ENCODE results near the gene TMX3. TPM values are rescaled to one million over a fixed set of nuclear protein-coding genes. Genes with fewer than 3 reads are reported as not detected.

TMX3 gene
- total RNA-seq, 2 donors from 2014 or later = 53.0 to 64.8 TPM

DNA sequence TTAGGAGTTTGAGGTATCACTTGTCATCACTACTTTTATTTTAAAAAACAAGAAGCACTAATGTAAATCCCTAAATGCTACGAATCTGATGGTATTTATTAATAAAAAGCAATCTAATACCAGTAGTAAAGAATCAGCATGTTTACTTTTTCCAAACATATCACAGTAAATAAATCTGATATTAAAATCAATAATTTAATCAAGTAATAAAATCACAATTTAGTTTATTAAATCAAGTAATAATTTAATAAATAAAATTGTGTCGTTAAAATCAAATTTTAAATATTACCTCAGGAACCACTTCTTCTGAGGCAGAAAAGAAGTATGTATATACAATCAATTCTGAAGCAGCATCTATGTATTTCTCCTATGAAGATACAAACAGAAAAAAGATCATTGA is 18.0 kb downstream of the TMX3 start:
- Mint-ChIP-seq H3K27ac (no peak overlapping the region), H3K4me3 (no peak overlapping the region), H3K4me1 (ENCODE audit: low read depth in 2 of 2) (peaks cover 8 to 12% of the 10 kb centered on the region in 2 donors), H3K9me3 (no peaks in the 10 kb centered on the region), H3K36me3 (peaks cover 18% of the 10 kb centered on the region), H3K27me3 (no peaks in the 10 kb centered on the region)
- DNase-seq (ENCODE audit: low spot score) (no peak), ATAC-seq (no peak)

DNA sequence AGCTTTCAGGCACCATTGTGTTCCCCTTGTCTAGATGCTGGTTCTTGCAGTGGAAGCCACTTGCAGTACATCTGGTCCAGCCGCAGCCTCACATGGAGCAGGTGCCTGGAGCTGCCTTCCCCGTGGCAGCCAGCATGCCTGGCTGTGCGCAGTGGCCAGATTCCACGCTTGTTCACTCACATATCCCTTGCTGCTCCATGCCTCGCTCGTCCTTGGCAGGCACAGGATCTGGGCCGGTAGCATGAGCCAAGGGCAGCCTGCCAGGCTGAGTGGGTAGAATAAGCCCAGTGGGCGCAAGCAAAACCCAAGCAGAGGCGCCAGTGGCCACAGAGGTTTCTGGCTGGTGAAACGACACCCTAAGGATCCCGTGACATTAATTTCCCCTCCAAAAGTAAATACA is 20.6 kb downstream of the TMX3 start:
- H3K36me3 Mint-ChIP-seq = peaks cover 18% of the 10 kb centered on the region
- H3K27me3 Mint-ChIP-seq = no peaks in the 10 kb centered on the region
- DNase-seq (ENCODE audit: low spot score) = no peak
- H3K4me1 Mint-ChIP-seq (ENCODE audit: low read depth in 2 of 2) = peaks cover 8 to 10% of the 10 kb centered on the region in 2 donors
- H3K27ac Mint-ChIP-seq = no peak overlapping the region
- H3K9me3 Mint-ChIP-seq = no peaks in the 10 kb centered on the region
- H3K4me3 Mint-ChIP-seq = no peak overlapping the region
- ATAC-seq = no peak

DNA sequence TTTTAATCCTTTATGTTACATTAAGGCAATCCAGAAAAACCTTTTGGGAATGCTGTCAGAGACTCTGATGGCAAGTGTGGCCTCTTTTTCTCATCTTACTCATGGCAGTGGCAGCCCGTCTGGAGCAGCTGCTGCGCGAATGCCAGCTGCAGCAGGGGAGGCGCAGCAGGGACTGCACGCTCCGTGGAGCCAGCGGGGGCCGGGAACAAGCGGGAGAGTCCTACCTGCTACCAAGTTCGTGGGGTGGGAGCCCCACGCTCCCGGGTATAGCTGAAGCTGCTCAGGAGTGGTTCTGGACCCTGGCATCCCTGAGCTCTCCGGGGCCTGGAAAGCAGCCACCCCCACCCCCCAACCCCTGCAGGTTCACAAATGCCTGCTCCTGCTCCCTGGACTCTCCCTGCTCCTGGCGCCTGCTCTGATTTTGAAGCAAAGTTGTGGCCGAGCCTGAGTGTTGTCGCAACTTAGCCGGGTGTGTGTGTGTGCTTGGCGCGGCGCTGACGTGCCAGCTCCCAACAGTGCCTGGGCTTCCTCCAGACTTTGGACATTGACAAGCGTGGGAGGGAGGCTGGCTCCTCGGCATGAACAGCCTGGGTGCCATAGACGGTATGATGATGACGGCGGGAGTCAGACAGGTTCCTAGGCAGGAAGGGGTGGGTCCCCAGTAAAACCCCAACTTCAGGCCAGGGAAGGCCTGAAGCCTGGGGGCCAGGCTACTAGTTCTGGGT is 21.7 kb downstream of the TMX3 start:
- H3K27me3 Mint-ChIP-seq = no peaks in the 10 kb centered on the region
- ATAC-seq (peak in 1 of 2 donors; percentile 43), DNase-seq (ENCODE audit: low spot score) (no peak)
- no peak overlapping the region for H3K27ac Mint-ChIP-seq
- peaks cover 8 to 10% of the 10 kb centered on the region in 2 donors for H3K4me1 Mint-ChIP-seq (ENCODE audit: low read depth in 2 of 2)
- no peak overlapping the region for H3K4me3 Mint-ChIP-seq
- H3K36me3 Mint-ChIP-seq = peaks cover 18% of the 10 kb centered on the region
- no peaks in the 10 kb centered on the region for H3K9me3 Mint-ChIP-seq

DNA sequence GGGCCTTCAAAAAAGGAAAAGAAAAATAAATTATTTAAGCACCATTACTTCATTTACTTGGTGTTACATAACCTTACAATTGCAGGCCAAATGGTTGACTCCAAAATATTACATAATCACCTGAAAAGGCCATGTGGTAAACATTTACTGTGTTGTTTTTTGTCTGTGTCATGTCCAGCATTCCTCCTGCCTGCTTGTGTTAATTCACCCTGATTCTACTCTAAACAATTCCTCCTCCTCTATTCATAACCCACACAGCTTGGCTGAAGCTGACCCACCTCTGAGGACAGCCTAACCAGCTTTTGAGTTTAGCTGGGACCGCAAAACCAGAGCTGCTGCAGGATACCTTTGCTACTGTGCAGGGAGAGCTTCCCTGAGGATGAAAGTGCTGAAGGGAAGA is 35.4 kb downstream of the TMX3 start:
- Mint-ChIP-seq H3K36me3 (peaks cover 39% of the 10 kb centered on the region), H3K27me3 (no peaks in the 10 kb centered on the region), H3K4me1 (ENCODE audit: low read depth in 2 of 2) (peaks cover 0 to 3% of the 10 kb centered on the region in 2 donors), H3K9me3 (no peaks in the 10 kb centered on the region), H3K4me3 (no peak overlapping the region), H3K27ac (no peak overlapping the region)
- no peak for ATAC-seq
- no peak for DNase-seq (ENCODE audit: low spot score)

DNA sequence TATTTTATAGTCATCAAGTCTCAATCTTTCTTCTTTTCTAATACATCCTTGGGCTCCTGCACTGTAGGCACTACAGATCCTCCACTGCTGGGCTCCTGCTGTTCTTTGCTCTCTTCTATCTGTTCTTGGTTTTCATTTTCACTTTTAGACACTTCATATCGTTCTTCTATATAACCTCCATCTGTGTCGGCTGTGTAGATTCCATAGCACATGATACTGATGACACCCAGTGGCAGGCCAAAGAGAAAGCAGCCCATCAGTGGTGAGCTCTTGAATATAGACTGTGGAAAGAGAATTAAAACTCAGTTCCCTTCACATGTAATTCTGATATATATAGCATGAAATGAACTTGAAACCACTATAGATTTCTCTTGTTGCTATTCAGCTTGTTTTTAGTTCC is 38.0 kb downstream of the TMX3 start:
- Mint-ChIP-seq H3K4me1 (ENCODE audit: low read depth in 2 of 2) (peaks cover 0 to 3% of the 10 kb centered on the region in 2 donors), H3K4me3 (no peak overlapping the region), H3K36me3 (peaks cover 42% of the 10 kb centered on the region), H3K27ac (no peak overlapping the region), H3K27me3 (no peaks in the 10 kb centered on the region), H3K9me3 (no peaks in the 10 kb centered on the region)
- DNase-seq (ENCODE audit: low spot score) (no peak), ATAC-seq (no peak)

DNA sequence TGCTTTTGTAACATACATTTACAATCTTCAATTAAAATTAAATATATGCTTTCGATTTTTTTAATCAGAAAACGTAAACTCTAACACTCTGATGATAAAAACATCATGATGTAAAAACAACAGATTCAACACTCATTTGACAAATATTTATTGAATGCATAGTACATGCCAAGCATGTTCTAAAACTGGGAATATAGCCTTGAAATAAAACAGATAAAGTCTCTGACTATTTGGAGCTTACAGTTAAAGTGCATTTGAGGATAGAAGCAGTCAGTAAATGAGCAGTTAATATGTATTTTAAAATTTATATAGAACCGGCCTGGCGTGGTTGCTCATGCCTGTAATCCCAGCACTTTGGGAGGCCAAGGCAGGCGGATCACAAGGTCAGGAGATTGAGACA is 47.8 kb downstream of the TMX3 start:
- no peak overlapping the region for H3K27ac Mint-ChIP-seq
- H3K4me3 Mint-ChIP-seq = no peak overlapping the region
- no peak for DNase-seq (ENCODE audit: low spot score)
- H3K27me3 Mint-ChIP-seq = peaks cover 0 to 2% of the 10 kb centered on the region in 2 donors
- no peaks in the 10 kb centered on the region for H3K4me1 Mint-ChIP-seq (ENCODE audit: low read depth in 2 of 2)
- ATAC-seq = no peak
- no peaks in the 10 kb centered on the region for H3K9me3 Mint-ChIP-seq
- H3K36me3 Mint-ChIP-seq = no peaks in the 10 kb centered on the region

DNA sequence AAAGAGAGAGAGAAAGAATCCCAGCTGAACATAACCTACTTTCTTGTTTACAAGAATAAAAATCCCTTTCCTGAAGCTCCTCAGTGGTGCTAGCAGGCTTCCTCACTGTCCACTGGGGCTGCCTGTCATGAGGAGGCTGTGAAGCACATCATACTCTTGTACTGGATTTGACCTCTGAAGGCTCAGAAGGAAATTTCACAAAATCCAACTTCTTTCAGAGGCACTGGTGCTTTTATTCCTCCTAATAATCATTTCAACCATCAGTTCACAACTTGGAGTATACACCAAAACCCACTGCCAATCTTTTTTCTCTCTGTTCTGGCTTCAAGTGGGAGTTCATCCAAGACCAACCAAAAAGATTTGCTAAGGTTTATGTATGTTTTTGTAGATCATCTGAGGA is 48.5 kb downstream of the TMX3 start:
- no peak for ATAC-seq
- Mint-ChIP-seq H3K27me3 (peaks cover 0 to 2% of the 10 kb centered on the region in 2 donors), H3K36me3 (no peaks in the 10 kb centered on the region), H3K4me1 (ENCODE audit: low read depth in 2 of 2) (no peaks in the 10 kb centered on the region), H3K4me3 (no peak overlapping the region), H3K27ac (no peak overlapping the region), H3K9me3 (no peaks in the 10 kb centered on the region)
- DNase-seq (ENCODE audit: low spot score) = no peak

DNA sequence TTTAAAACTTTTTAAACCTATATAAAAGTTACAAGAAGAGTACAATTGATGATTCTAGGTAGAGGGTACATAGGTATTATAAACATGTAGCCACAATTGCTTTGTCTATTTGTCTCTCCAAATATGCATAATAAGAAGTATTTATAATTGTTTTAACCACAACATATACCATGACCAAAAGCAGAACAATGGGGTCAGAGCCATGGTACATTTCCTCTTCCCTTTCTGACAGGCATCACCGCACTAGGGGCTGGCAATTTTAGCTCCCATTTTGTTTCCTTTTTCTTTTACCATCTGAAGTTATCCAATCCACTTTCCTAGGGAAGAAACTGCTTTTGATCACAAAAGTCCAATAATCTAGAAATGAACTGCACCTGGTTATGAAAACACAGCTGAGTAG is 49.3 kb downstream of the TMX3 start:
- H3K4me3 Mint-ChIP-seq = no peak overlapping the region
- no peaks in the 10 kb centered on the region for H3K9me3 Mint-ChIP-seq
- H3K36me3 Mint-ChIP-seq = no peaks in the 10 kb centered on the region
- DNase-seq (ENCODE audit: low spot score) (no peak), ATAC-seq (no peak)
- H3K4me1 Mint-ChIP-seq (ENCODE audit: low read depth in 2 of 2) = no peaks in the 10 kb centered on the region
- peaks cover 0 to 2% of the 10 kb centered on the region in 2 donors for H3K27me3 Mint-ChIP-seq
- no peak overlapping the region for H3K27ac Mint-ChIP-seq

DNA sequence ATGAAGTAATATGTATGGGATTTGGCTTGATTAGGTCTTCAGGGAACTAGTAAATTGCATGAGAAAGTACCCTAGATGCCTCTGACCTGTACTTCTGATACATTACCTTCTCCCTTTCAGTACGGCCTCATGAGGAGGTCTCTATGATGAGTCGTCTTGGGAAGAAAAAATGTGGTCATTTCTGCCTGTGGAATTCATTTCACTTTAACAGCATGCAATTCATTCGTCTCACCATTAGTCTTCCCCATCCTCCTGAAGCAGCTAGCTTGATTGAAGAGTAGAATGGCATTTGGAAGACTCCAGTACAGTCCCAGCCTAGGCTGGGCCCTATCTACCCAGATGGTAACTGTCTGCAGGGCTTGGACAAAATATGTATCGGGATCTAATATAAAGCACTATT is 52.2 kb downstream of the TMX3 start:
- ATAC-seq (no peak), DNase-seq (ENCODE audit: low spot score) (no peak)
- H3K9me3 Mint-ChIP-seq = no peaks in the 10 kb centered on the region
- H3K36me3 Mint-ChIP-seq = no peaks in the 10 kb centered on the region
- H3K4me1 Mint-ChIP-seq (ENCODE audit: low read depth in 2 of 2) = no peaks in the 10 kb centered on the region
- peaks cover 0 to 6% of the 10 kb centered on the region in 2 donors for H3K27me3 Mint-ChIP-seq
- no peak overlapping the region for H3K27ac Mint-ChIP-seq
- H3K4me3 Mint-ChIP-seq = no peak overlapping the region

DNA sequence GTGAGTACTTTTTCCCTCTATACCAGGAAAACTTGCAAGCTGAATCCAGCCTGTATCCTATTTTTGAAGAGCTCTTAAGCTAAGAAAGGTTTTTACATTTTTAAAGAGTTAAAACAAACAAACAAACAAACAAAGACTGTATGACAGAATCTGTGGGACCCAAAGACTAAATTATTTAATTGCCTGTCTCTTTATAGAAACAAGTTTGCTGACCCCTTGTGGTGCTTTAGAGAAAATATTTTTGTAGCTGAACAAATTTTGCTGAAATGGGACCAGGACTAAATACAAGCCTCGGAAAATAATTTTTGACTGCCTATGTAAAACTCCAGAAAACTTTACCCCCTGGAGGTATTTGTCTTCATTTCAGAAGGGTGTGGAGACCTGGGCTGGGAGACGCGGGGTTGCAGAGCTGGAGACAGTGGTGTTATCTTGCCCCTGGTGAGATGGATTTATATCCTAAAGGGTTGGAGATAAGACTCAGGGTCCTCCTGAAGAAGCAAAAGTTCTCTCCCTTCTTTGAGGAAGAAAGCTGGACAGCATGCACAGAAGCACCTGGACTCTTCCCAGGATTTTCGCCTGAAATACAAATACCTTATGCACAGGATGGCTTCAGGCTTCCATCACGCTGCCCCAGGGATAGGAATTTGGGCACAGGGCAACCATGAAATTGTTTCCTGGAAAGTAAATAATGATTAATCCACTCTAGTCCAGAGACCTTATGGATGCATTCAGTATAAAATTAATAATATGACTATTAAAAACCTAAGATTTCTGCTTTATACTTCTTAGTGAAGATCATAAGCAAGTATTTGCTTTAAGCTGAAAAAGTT is 54.3 kb downstream of the TMX3 start:
- Mint-ChIP-seq H3K4me3 (no peak overlapping the region), H3K27ac (no peak overlapping the region), H3K36me3 (no peaks in the 10 kb centered on the region), H3K4me1 (ENCODE audit: low read depth in 2 of 2) (no peaks in the 10 kb centered on the region), H3K27me3 (peaks cover 0 to 9% of the 10 kb centered on the region in 2 donors), H3K9me3 (no peaks in the 10 kb centered on the region)
- ATAC-seq (no peak), DNase-seq (ENCODE audit: low spot score) (no peak)

DNA sequence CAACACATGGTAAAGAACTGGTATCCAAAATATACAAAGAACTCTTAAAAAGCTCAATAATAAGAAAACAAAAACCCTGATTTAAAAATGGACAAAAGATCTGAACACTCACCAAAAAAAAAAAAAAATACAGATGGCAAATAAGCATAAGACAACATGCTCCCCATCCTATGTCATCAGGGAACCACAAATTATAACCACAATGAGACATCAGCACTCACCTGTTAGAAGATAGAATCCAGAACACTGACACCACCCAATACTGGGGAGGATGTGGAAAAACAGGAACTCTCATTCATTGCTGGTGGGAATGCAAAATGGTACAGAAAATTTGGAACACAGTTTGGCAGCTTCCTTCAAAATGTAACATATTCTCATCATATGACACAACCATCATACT is 66.7 kb downstream of the TMX3 start:
- H3K9me3 Mint-ChIP-seq = no peaks in the 10 kb centered on the region
- no peak for DNase-seq (ENCODE audit: low spot score)
- no peak overlapping the region for H3K4me3 Mint-ChIP-seq
- no peaks in the 10 kb centered on the region for H3K36me3 Mint-ChIP-seq
- ATAC-seq = no peak
- H3K27me3 Mint-ChIP-seq = peaks cover 3 to 25% of the 10 kb centered on the region in 2 donors
- no peak overlapping the region for H3K27ac Mint-ChIP-seq
- no peaks in the 10 kb centered on the region for H3K4me1 Mint-ChIP-seq (ENCODE audit: low read depth in 2 of 2)

DNA sequence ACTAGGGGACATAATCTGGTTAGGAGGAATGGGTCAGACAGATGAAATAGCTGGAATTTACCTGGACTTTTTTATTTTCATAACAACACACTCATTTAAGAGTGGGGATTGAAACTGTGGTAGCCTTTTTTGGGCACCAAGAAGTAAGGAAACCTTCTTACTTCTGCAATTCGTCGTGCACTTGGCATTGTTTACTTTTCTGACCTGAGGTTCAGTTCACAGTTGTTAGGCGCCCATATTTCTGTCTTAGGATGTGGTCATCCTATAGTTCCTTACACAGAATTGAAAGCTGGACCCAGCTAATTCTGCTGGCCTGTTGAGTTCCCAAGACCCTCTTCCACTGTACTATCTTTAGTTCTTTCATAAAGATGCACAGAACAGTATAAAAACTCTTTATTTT is 72.9 kb downstream of the TMX3 start:
- H3K36me3 Mint-ChIP-seq = no peaks in the 10 kb centered on the region
- no peak overlapping the region for H3K4me3 Mint-ChIP-seq
- DNase-seq (ENCODE audit: low spot score) = no peak
- no peak overlapping the region for H3K27ac Mint-ChIP-seq
- no peaks in the 10 kb centered on the region for H3K4me1 Mint-ChIP-seq (ENCODE audit: low read depth in 2 of 2)
- no peaks in the 10 kb centered on the region for H3K9me3 Mint-ChIP-seq
- ATAC-seq = no peak
- H3K27me3 Mint-ChIP-seq = peaks cover 3 to 40% of the 10 kb centered on the region in 2 donors

DNA sequence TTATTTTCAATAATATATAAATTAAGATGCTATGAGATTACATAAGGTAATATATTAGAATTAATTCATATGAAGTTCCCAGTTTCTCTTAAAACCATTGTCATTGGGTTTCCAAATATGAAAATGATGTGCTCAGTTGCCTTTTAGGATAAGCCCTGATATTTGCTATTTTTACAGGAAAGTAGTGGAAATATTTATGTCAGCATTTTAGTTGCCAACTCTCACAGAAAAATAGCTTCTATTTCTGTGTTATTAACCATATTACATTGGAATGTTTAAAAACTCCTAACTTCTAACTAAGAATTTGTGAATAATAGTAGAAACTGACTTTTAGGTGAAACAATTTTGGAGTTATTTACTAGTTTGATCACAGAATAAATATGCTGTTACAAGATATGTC is 74.0 kb downstream of the TMX3 start:
- no peaks in the 10 kb centered on the region for H3K4me1 Mint-ChIP-seq (ENCODE audit: low read depth in 2 of 2)

DNA sequence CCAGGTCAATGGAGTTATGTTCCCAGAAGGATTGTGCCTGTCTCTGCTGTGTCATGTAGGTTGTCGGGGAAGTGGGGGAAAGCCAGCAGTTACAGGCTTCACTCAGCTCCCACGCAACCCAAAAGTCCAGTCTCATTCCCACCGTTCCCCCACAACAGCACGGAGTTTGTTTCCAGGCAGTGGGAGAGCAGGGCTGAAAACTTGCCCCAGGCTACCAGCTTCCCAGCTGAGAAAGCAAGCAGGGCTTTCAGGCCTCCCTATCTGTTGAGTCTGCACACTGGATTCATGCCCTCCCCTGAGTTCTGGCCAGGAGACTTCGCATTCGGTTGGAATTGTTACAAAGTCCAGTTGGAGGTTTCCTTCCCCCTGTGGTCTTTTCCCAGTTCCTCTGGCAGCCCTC is 76.3 kb downstream of the TMX3 start:
- H3K27ac Mint-ChIP-seq = no peak overlapping the region

More for the DNA sequence above, 74.0 kb downstream of the TMX3 start:
- Mint-ChIP-seq H3K27me3 (peaks cover 4 to 43% of the 10 kb centered on the region in 2 donors), H3K36me3 (no peaks in the 10 kb centered on the region), H3K9me3 (peaks cover 1% of the 10 kb centered on the region), H3K4me3 (no peak overlapping the region), H3K27ac (no peak overlapping the region)
- DNase-seq (ENCODE audit: low spot score) = no peak
- ATAC-seq = no peak

More for the DNA sequence above, 76.3 kb downstream of the TMX3 start:
- H3K36me3 Mint-ChIP-seq = no peaks in the 10 kb centered on the region
- DNase-seq (ENCODE audit: low spot score) (no peak), ATAC-seq (no peak)
- H3K9me3 Mint-ChIP-seq = peaks cover 3% of the 10 kb centered on the region
- H3K4me3 Mint-ChIP-seq = no peak overlapping the region
- H3K4me1 Mint-ChIP-seq (ENCODE audit: low read depth in 2 of 2) = no peaks in the 10 kb centered on the region
- peaks cover 5 to 36% of the 10 kb centered on the region in 2 donors for H3K27me3 Mint-ChIP-seq
